ENCODE measurements around the gene GSTM2. TPM values are rescaled to one million over a fixed set of nuclear protein-coding genes. Genes with fewer than 3 reads are reported as not detected.

Gene GSTM2
- total RNA-seq, 1 experiment from 2014 or later: 10.2 TPM

GRCh38 chr1:109625601-109626560 is 42.0 kb upstream of the GSTM2 start:
- Histone ChIP-seq H3K27ac (no peak overlapping the region), H3K9me3 (ENCODE audit: insufficient read depth, low read depth) (no peaks in the 10 kb centered on the region), H3K4me3 (no peak overlapping the region), H3K36me3 (ENCODE audit: low read depth) (peaks cover 25% of the 10 kb centered on the region), H3K4me1 (replicated peaks; ENCODE audit: insufficient read depth) (peaks cover 10% of the 10 kb centered on the region), H3F3A (ENCODE audit: insufficient read depth, low read depth) (peaks cover 6% of the 10 kb centered on the region; the same call in 1 of the 2 replicates), H3K27me3 (ENCODE audit: insufficient read depth, low read depth) (no peaks in the 10 kb centered on the region), H2AFZ (no peak overlapping the region), H3K4me2 (no peak overlapping the region), H3K79me2 (ENCODE audit: low read depth) (peaks cover 38% of the 10 kb centered on the region), H3K9me2 (ENCODE audit: insufficient read depth) (no peaks in the 10 kb centered on the region), H4K20me1 (ENCODE audit: insufficient read depth) (peaks cover 34% of the 10 kb centered on the region)
- no TSS peak for BruUV-seq (replicated peaks)
- no peak for TF ChIP-seq CTCF (conservative IDR thresholded peaks at IDR 0.05)
- TF ChIP-seq EZH2 (IDR thresholded peaks at IDR 0.05; ENCODE audit: low read depth): no peak
- DNase-seq: peak in 1 of 2 experiments; percentile 27
- CTCF ChIA-PET: no interaction called here
- intact Hi-C loops (cut with micrococcal nuclease; ENCODE audit: unreplicated experiment): no loop called here
- POLR2A ChIA-PET (ENCODE audit: unreplicated experiment): interaction anchor here (0.6 kb wide), 1 partner anchor 165 kb away, joined by 3 read pairs; no protein-coding TSS in a partner anchor

- Histone ChIP-seq H3K4me2 (no peak overlapping the region), H3K4me3 (no peak overlapping the region), H3K27ac (no peak overlapping the region), H3K9me2 (ENCODE audit: insufficient read depth) (no peaks in the 10 kb centered on the region), H3K79me2 (ENCODE audit: low read depth) (peaks cover 28% of the 10 kb centered on the region), H2AFZ (no peak overlapping the region), H3K9me3 (ENCODE audit: insufficient read depth, low read depth) (no peaks in the 10 kb centered on the region), H4K20me1 (ENCODE audit: insufficient read depth) (peaks cover 25% of the 10 kb centered on the region), H3K4me1 (replicated peaks; ENCODE audit: insufficient read depth) (peaks cover 5% of the 10 kb centered on the region), H3F3A (ENCODE audit: insufficient read depth, low read depth) (peaks cover 6% of the 10 kb centered on the region; the same call in 1 of the 2 replicates), H3K36me3 (ENCODE audit: low read depth) (peaks cover 30% of the 10 kb centered on the region), H3K27me3 (ENCODE audit: insufficient read depth, low read depth) (no peaks in the 10 kb centered on the region)
- POLR2A ChIA-PET (ENCODE audit: unreplicated experiment): no interaction called here
- intact Hi-C loops (cut with micrococcal nuclease; ENCODE audit: unreplicated experiment): no loop called here
- CTCF ChIA-PET: no interaction called here
- BruUV-seq (replicated peaks): no TSS peak
- DNase-seq: peak in 1 of 2 experiments; percentile 20
- TF ChIP-seq CTCF (conservative IDR thresholded peaks at IDR 0.05): no peak
- TF ChIP-seq EZH2 (IDR thresholded peaks at IDR 0.05; ENCODE audit: low read depth): no peak
Observed at GRCh38 chr1:109626682-109627408, 41.0 kb upstream of the GSTM2 start.

DNA sequence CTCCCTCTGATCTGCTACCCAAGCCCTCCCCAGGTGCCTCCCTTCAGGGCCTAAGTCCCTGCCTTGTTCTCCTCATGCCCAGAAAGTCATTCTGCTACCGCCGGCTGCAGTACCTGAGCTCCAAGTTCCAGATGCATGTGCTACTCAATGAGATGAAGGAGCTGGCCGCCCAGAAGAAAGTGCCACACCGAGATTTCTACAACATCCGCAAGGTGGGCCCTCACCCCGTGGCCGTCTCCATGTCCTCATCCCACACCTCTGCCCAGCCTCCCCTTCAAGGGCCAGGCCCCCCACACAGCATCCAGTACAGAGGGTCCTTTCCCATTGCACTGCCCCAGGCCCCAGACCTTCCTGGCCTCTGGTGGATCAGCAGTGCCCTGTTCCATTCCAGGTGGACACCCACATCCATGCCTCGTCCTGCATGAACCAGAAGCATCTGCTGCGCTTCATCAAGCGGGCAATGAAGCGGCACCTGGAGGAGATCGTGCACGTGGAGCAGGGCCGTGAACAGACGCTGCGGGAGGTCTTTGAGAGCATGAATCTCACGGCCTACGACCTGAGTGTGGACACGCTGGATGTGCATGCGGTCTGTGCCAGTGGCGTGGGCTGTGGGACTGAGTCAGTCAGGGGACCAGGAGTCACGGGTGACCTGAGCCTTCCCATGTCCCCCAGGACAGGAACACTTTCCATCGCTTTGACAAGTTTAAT is 40.0 kb upstream of the GSTM2 start:
- Histone ChIP-seq H3K9me2 (ENCODE audit: insufficient read depth) (no peaks in the 10 kb centered on the region), H3K4me2 (no peak overlapping the region), H3K27ac (no peak overlapping the region), H3K27me3 (ENCODE audit: insufficient read depth, low read depth) (no peaks in the 10 kb centered on the region), H3K4me3 (no peak overlapping the region), H4K20me1 (ENCODE audit: insufficient read depth) (peaks cover 15% of the 10 kb centered on the region), H3K9me3 (ENCODE audit: insufficient read depth, low read depth) (no peaks in the 10 kb centered on the region), H3K36me3 (ENCODE audit: low read depth) (peaks cover 30% of the 10 kb centered on the region), H2AFZ (no peak overlapping the region), H3F3A (ENCODE audit: insufficient read depth, low read depth) (peaks cover 6% of the 10 kb centered on the region; the same call in 1 of the 2 replicates), H3K79me2 (ENCODE audit: low read depth) (peaks cover 18% of the 10 kb centered on the region), H3K4me1 (replicated peaks; ENCODE audit: insufficient read depth) (no peaks in the 10 kb centered on the region)
- ChIA-PET POLR2A (ENCODE audit: unreplicated experiment) (no interaction called here), CTCF (no interaction called here)
- TF ChIP-seq EZH2 (IDR thresholded peaks at IDR 0.05; ENCODE audit: low read depth): no peak
- TF ChIP-seq CTCF (conservative IDR thresholded peaks at IDR 0.05): no peak
- peak in 1 of 2 experiments; percentile 5 for DNase-seq
- intact Hi-C loops (cut with micrococcal nuclease; ENCODE audit: unreplicated experiment): no loop called here
- no TSS peak for BruUV-seq (replicated peaks)
